T-cell (primary cell): ENCODE data around the gene PLEKHH1. TPM values are rescaled to one million over a fixed set of nuclear protein-coding genes. Genes with fewer than 3 reads are reported as not detected.

Experiments
- ATAC-seq, 4 experiments: fragments of 200-7000 bp in 3 of 4; fragments of 150-1000 bp in 1 of 4; cut with Tn5 transposase; replicated peaks in 1 of 4; 1 replicate in 3 of 4; 2 replicates in 1 of 4; pipeline ENCODE4 v1.10.0; 2021; ENCODE audit warnings: moderate library complexity in 3 of 4, mild to moderate bottlenecking in 2 of 4, moderate number of reproducible peaks in 1 of 4
- CTCF ChIA-PET, 2 donors: fragments of 300-600 bp; sonication (Branson Sonifier 250); formaldehyde crosslinking; loops; one replicate each; lab custom pipeline; 2022; ENCODE audit warnings: antibody characterized with exemption in 2 of 2; lab: Charles Lee
- POLR2A ChIA-PET, 2 donors: fragments of 300-600 bp; sonication (Branson Sonifier 250); formaldehyde crosslinking; loops; one replicate each; lab custom pipeline; 2022; ENCODE audit warnings: antibody characterized with exemption in 2 of 2; lab: Charles Lee
- DNase-seq, 35 experiments: peaks; one replicate each; pipeline versions ENCODE4 v3.0.0 to v3.0.0-alpha.2; 2013 to 2023
- H3K27ac ChIP-seq: one replicate; pipeline ENCODE4 v1.5.1; 2013; ENCODE audit warnings: low read length
- H3K27me3 ChIP-seq, 2 experiments: replicated peaks in 1 of 2; 1 replicate in 1 of 2; 2 replicates in 1 of 2; pipeline versions ENCODE4 v1.6.1 to v1.7.0; 2013; ENCODE audit warnings: low read length in 1 of 2, mixed read lengths in 1 of 2; ENCODE audit not compliant: control insufficient read depth in 2 of 2, insufficient read depth in 2 of 2; ENCODE audit errors: extremely low read depth in 1 of 2
- H3K36me3 ChIP-seq, 2 donors: 1 replicate in 1 of 2; 2 replicates in 1 of 2; pipeline versions ENCODE4 v1.6.1 to v1.7.0; 2013; ENCODE audit warnings: low read length in 1 of 2; ENCODE audit not compliant: control insufficient read depth in 2 of 2, insufficient read depth in 1 of 2; ENCODE audit errors: extremely low read depth in 1 of 2
- H3K4me1 ChIP-seq, 2 experiments: 1 replicate in 1 of 2; 2 replicates in 1 of 2; pipeline versions ENCODE4 v1.6.1 to v1.7.0; 2013; ENCODE audit warnings: low read length in 2 of 2, mixed read lengths in 1 of 2; ENCODE audit not compliant: insufficient read depth in 2 of 2, control insufficient read depth in 1 of 2; ENCODE audit errors: extremely low read depth in 1 of 2
- H3K4me3 ChIP-seq, 2 donors: 1 replicate in 1 of 2; 2 replicates in 1 of 2; pipeline versions ENCODE4 v1.5.1 to v1.7.0; 2013; ENCODE audit warnings: mild to moderate bottlenecking in 2 of 2, low read length in 1 of 2, moderate library complexity in 1 of 2; ENCODE audit not compliant: control insufficient read depth in 1 of 2; ENCODE audit errors: extremely low read depth in 1 of 2
- H3K9me3 ChIP-seq: 2 replicates; pipeline ENCODE4 v1.7.0; 2013
- H3K27ac Mint-ChIP-seq, 2 donors: one replicate each; pipeline ENCODE4 v1.8.0; 2020 to 2021; ENCODE audit warnings: mild to moderate bottlenecking in 2 of 2, mixed read lengths in 2 of 2
- H3K27me3 Mint-ChIP-seq, 2 donors: one replicate each; pipeline ENCODE4 v1.8.0; 2021 to 2022; ENCODE audit warnings: mixed read lengths in 2 of 2
- H3K36me3 Mint-ChIP-seq: one replicate; pipeline ENCODE4 v1.8.0; 2021; ENCODE audit warnings: mixed read lengths
- H3K4me1 Mint-ChIP-seq, 3 donors: one replicate each; pipeline ENCODE4 v1.8.0; 2020 to 2022; ENCODE audit warnings: mixed read lengths in 3 of 3, mild to moderate bottlenecking in 1 of 3
- H3K4me3 Mint-ChIP-seq, 3 donors: one replicate each; pipeline ENCODE4 v1.8.0; 2020 to 2022; ENCODE audit warnings: mild to moderate bottlenecking in 3 of 3, mixed read lengths in 3 of 3, moderate library complexity in 3 of 3
- H3K9me3 Mint-ChIP-seq, 3 donors: one replicate each; pipeline ENCODE4 v1.8.0; 2020 to 2022; ENCODE audit warnings: mixed read lengths in 3 of 3
- WGBS: methylation state at CpG from one replicate; pipeline ENCODE4 v1.1.5; 2013; ENCODE audit warnings: missing lambda C conversion rate; ENCODE audit not compliant: insufficient coverage; 5-methylcytosine and 5-hydroxymethylcytosine counted together
- total RNA-seq, 35 experiments: library from RNA in 6 of 35; stranded (reverse) in 6 of 35; fragments of 120-200 nt in 1 of 35; gene quantifications; one replicate each; pipeline versions ENCODE4 v1.2.1 to v1.2.4 and lab custom pipeline; 2013 to 2026

Gene PLEKHH1
- total RNA-seq, 5 donors from 2014 or later (not counting 1 experiment from before 2014, with no cell fraction given), result 0.20 to 1.0 (median 0.58) TPM

DNA sequence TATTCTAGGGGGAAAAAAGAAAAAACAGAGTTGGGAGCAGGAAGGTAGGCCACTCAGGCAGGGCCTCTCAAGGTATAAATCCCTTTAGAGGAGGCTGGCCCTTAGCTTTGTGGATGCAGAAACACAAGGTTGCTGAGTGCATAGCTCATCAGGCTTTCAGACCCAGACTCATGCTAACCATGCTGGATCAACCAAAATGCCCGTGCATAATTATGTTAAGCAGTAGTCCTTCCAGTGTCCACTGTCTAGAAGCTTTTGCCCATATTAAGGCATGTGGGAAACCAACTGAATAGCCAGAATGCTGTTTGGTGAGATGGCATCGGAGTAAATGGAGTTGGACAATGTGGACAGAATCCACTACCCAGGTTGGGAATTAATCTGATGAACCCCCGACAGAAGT lies 105.6 kb downstream of the PLEKHH1 start:
- H3K27ac Mint-ChIP-seq, result no peak overlapping the region
- no peak overlapping the region for H3K4me3 Mint-ChIP-seq
- peaks cover 3% of the 10 kb centered on the region for H3K36me3 Mint-ChIP-seq
- H3K9me3 Mint-ChIP-seq, result no peaks in the 10 kb centered on the region
- CTCF ChIA-PET, result interaction anchor here in 1 of 2 donors (0.5 kb wide), 1 partner anchor 16 kb away, joined by 4 read pairs; no protein-coding TSS in a partner anchor
- H3K4me1 Mint-ChIP-seq, result peaks cover 5 to 6% (median 6%) of the 10 kb centered on the region in 3 donors
- H3K4me3 ChIP-seq, result no peak overlapping the region
- 100% methylated on average over 3 of the region's 3 CpGs for WGBS
- DNase-seq (no peak), ATAC-seq (no peak)
- H3K27me3 Mint-ChIP-seq, result no peaks in the 10 kb centered on the region
- H3K9me3 ChIP-seq, result no peaks in the 10 kb centered on the region
- POLR2A ChIA-PET, result no interaction called here
- no peaks in the 10 kb centered on the region for H3K36me3 ChIP-seq
- no peak overlapping the region for H3K27ac ChIP-seq
- H3K4me1 ChIP-seq, result no peaks in the 10 kb centered on the region
- H3K27me3 ChIP-seq, result no peaks in the 10 kb centered on the region

Other genes with a start within 250 kb of the PLEKHH1 start
- gene ATP6V1D, start 173.5 kb upstream of the PLEKHH1 start, total RNA-seq, result 10 to 100 TPM; 20.9 to 31.1 (median 24.5) TPM
- gene EIF2S1, start 173.0 kb upstream of the PLEKHH1 start, total RNA-seq, result 10 to 100 TPM; 38.8 to 66.0 (median 57.0) TPM
- 1 to 10 TPM in 4 of 5 donors, under 1 TPM in 1; 0.79 to 4.0 (median 3.5) TPM for gene PLEK2, start 121.1 kb upstream of the PLEKHH1 start, total RNA-seq
- gene TMEM229B, start 44.6 kb upstream of the PLEKHH1 start, total RNA-seq, result 10 to 100 TPM; 19.0 to 41.7 (median 32.3) TPM
- 10 to 100 TPM; 28.7 to 46.8 (median 35.1) TPM for gene PIGH, start 67.0 kb downstream of the PLEKHH1 start, total RNA-seq
- gene ARG2, start 86.6 kb downstream of the PLEKHH1 start, total RNA-seq, result 1 to 10 TPM in 3 of 5 donors, under 1 TPM in 2; 0.62 to 2.6 (median 1.1) TPM
- gene VTI1B, start 141.3 kb downstream of the PLEKHH1 start, total RNA-seq, result 10 to 100 TPM; 41.6 to 66.9 (median 54.7) TPM
- 10 to 100 TPM; 26.1 to 44.2 (median 40.0) TPM for gene RDH11, start 162.5 kb downstream of the PLEKHH1 start, total RNA-seq
- gene RDH12, start 168.6 kb downstream of the PLEKHH1 start, total RNA-seq, result not detected